Upper lobe of left lung (tissue), 4 donors: ENCODE results near the gene STAT5A.

Source experiments
- CTCF ChIP-seq, 6 experiments: fragments of 450-650 bp in 4 of 6; fragments of 200-600 bp in 2 of 6; sonication (generic) in 2 of 6; IDR thresholded peaks; one replicate each; pipeline ENCODE4 v1.5.1; 2016 to 2019; ENCODE audit warnings: antibody characterized with exemption in 6 of 6
- EP300 ChIP-seq, 4 donors: sonication (generic); formaldehyde crosslinking; IDR thresholded peaks; one replicate each; pipeline ENCODE4 v1.5.1; 2017; ENCODE audit warnings: antibody characterized with exemption in 4 of 4, control low read depth in 2 of 4
- POLR2A ChIP-seq, 4 donors: fragments of 450-650 bp; IDR thresholded peaks; one replicate each; pipeline ENCODE4 v1.5.1; 2016 to 2017; ENCODE audit warnings: antibody characterized with exemption in 4 of 4, mild to moderate bottlenecking in 2 of 4
- POLR2AphosphoS5 ChIP-seq, 2 donors: sonication (generic); formaldehyde crosslinking; IDR thresholded peaks; one replicate each; pipeline ENCODE4 v1.5.1; 2017; ENCODE audit warnings: antibody characterized with exemption in 2 of 2

- peak in 2 of 6 experiments; percentile 8 to 19 for TF ChIP-seq CTCF (IDR thresholded peaks at IDR 0.05)
- no peak for TF ChIP-seq POLR2AphosphoS5 (IDR thresholded peaks at IDR 0.05)
- TF ChIP-seq POLR2A (IDR thresholded peaks at IDR 0.05), result peak in 1 of 4 donors; percentile 69
- no peak for TF ChIP-seq EP300 (IDR thresholded peaks at IDR 0.05)
These were observed 12.6 kb upstream of the STAT5A start for GRCh38 chr17:42275527-42276358.
